Dedifferentiated amniotic fluid mesenchymal stem cell (primary cell): ENCODE data around the gene TMEM132E.

Experiments
- DNase-seq: peaks from one replicate; pipeline ENCODE4 v3.0.0-alpha.2; 2016; ENCODE audit errors: extremely low spot score

TMEM132E gene

DNA sequence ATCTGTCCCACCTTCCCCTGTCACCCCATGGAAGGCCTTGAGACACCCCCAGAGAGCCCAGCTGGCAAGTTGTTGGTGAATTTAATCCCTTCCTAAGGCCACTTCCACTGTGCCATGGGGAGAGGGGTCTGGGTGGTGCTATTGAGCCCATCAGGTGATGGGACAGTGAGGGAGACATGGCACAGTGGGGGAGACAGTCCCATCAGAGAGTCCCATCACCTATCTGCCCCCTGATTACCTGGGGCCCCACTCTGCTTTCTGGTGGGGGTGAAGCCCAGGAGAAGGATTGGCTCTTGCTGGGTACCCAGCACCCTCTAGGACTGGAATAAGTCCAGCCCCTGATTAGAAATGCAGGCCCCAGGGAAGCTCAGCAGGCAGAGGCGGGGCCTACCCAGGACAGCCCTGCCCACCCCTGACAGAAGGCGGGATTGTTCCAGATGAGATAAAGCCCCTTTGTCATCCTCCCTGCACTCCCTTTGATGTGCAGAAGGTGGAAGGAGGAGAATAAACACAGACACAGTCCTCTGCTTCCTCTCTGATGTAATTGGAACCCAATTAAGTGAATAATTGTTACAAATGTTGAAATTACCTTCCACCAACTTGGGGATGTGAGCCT is 18.9 kb downstream of the TMEM132E start:
- DNase-seq, result no peak

DNA sequence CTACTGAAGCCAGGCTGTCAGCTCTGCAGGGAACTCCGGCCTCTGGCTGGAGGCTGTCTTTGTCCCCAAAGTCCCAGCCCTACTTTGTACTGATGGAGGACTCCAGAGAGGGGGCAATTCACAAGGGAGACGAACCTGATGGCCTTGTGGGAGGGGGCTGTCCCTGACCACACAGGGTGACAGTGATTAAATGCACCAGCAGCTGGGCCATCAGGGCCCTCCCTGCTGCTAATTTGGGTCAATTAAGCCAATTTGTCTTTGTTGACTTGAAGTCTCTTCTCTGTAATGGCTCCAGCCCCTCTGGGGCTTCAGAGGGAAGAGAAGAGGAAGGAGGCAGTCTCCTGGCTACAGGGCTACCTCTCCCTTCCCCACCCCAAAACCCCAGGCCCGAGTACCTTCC is 22.0 kb downstream of the TMEM132E start:
- DNase-seq, result no peak

DNA sequence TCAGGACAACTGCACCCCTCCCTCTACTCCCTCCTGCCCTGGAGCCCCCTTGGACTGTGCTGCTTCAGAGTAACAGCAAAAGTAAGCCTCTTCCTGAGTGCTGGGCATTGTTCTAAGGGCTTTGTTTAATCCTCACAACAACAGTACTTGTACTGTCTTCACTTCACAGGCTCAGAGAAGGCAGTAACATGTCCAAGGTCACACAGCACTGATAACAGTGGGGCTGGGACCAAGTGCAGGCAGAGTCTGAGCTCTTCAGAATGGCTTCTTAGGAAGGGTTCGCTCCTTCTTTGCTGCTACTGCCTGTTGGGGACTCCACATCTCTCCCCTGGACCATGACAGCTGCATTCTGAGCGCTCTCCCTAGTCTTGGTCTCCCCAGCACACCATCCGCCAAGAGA is 24.6 kb downstream of the TMEM132E start:
- no peak for DNase-seq

- no peak for DNase-seq
Observed at GRCh38 chr17:34606763-34607162, 27.4 kb downstream of the TMEM132E start.

- no peak for DNase-seq
Observed at GRCh38 chr17:34607917-34608316, 28.5 kb downstream of the TMEM132E start.

GRCh38 chr17:34609210-34609609 is 29.8 kb downstream of the TMEM132E start:
- no peak for DNase-seq

DNA sequence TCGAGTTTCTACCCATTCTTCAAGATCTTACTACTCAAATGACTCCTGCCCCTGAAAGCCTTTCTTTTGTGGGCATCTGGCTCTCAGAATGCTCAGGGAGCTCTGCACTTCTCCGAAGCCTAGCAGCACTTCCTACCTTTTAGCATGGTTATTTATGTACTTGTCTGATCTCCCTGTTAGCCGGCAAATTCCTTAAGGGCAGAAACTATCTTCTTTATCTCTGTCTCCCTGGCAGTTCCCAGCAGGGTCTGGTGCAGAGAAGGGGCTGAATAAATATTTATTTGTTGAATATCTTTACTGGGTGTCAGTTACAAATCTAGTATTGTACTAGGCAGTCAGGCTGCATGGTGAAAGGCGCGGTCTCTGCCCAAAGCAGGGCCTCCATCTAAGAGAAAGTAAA is 30.7 kb downstream of the TMEM132E start:
- no peak for DNase-seq

DNA sequence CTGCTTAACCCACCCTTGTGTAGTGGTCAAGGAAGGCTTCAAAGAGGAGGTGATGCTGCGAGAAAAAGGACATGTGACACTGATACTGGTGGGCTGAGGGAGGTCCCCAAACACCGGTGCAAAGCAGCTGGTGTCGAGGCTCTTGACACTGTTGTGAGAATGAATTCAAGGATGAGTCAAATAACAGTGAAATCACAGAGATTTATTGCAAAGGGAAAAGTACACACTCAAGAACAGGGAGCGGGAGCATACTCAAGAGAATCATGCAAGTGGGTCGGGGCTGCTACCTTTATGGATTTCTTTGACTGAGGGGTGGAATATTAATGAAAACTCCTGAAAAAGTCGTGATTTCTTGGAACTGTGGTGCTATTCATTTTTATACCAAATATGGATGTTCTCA is 31.1 kb downstream of the TMEM132E start:
- no peak for DNase-seq

DNA sequence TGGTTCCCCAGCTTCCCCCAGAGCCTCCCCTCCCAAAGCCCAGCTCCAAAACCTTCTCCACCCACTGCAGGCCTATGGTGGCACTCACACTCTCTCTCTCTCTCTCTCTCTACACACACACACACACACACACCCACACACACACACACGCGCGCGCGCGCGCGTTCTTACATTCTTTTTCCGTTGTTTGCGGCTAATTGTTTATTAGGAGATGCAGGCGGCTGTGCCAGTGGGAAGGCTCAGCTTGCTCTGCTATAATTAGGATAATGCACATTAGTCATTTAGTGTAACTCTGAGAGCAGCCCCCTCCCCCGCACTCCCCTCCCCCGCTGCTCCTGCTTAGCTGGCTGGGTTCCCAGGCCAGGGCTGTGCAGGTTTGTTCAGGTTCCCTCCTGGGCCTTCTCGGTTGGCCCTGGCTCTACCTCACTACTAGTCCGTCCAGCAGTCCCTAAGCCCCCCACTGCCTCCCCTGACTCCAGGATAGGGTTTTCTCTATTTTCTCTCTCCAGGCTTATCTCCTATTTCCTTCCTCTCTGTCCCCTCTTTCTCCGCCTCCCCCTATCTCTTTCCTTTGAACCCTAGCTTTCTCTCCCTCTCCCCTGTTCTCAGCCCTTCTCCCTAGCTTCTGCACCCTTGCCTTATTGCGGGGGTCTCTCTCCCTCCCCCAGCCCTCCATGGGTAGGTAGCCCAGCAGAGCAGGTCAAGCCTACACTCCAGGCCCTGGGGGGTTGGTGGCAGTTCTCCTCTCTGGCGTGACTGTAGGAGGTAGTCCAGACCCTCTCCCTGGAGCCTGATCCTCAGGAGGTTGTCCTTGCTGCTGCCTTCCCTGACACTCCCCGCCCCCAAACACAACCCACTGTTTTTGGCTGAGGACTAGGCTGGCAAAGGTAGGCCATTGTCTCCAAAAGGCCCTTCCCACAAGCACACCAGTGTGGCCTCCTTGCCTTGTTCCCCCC is 34.0 kb downstream of the TMEM132E start:
- DNase-seq, result no peak

DNA sequence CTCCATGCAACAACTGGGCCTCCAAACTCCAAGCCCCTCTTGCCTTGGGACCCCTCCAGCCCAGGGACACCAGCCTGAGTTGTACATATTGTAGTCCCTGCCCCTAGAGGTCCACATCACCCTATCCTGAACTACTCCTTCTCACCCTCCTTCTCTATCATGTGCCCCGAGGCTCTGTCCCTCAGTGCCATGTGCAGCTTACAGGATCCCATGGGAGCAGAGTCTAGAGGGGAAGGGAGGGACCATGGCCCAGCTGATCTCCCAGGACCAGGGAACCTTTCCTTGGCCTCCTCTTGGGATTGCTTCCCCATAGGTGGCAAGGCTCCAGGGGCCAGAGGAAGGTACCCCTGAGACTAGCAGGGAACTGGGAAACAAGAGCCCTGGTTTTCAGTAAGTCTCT is 35.3 kb downstream of the TMEM132E start:
- no peak for DNase-seq

DNA sequence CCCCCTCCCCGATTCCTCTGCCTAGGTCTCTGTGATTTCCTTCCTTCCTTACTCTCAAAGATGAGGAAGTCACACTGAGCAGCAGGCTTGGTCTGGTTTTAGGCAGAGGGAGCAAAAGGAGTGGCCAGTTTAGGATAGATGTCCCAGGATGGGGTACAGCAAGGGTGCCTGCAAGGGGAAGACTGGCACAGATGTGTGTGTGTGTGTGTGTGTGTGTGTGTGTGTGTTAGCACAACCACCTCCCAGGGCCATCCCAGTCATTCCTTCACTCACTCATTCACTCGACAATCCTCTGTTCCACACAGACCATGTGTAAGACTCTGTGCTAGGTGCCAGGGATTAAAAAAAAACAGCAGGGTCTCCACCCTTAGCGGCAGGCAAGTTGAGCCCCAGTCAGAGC is 35.9 kb downstream of the TMEM132E start:
- DNase-seq, result no peak

- DNase-seq, result no peak
Observed at GRCh38 chr17:34616148-34616547, 36.8 kb downstream of the TMEM132E start.

- DNase-seq, result no peak
Observed at GRCh38 chr17:34617398-34617797, 38.0 kb downstream of the TMEM132E start.

- DNase-seq, result no peak
Observed at GRCh38 chr17:34619687-34620217, 40.4 kb downstream of the TMEM132E start.

DNA sequence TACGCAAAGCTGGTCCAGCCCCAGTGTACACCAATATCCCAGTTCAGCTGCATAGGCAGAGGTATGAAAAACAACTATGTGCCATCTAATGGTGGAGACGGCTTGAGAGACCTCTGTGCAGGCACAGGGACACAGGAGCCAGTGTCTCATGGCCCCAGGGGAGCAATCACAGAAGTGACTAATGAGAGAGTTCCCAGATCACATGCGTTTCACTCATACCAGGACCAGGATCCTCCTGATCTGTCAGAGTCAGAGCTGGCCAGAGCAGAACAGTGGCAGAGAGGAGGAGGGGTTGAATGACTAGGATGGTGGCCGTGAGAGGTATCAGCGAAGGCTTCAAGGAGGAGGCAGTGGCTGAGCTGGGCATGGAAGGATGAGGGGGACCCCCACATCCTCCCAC is 41.1 kb downstream of the TMEM132E start:
- no peak for DNase-seq

- DNase-seq, result no peak
Observed at GRCh38 chr17:34622862-34623623, 43.7 kb downstream of the TMEM132E start.

GRCh38 chr17:34623856-34624766 is 44.7 kb downstream of the TMEM132E start:
- no peak for DNase-seq

GRCh38 chr17:34624767-34625383 is 45.5 kb downstream of the TMEM132E start:
- DNase-seq, result no peak

DNA sequence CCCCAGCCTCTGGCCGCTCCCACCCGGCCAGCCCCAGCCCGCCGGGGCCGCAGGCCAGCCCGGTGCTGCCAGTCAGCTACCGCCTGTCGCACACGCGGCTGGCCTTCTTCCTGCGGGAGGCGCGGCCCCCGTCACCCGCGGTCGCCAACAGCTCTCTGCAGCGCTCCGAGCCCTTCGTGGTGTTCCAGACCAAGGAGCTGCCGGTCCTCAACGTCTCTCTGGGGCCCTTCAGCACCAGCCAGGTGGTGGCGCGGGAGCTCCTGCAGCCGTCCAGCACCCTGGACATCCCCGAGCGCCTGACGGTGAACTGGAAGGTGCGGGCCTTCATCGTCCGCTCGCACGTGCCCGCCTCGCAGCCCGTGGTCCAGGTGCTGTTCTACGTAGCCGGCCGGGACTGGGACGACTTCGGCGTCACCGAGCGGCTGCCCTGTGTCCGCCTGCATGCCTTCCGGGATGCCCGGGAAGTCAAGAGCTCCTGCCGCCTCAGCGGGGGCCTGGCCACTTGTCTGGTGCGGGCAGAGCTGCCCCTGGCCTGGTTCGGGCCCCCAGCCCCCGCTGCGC is 46.8 kb downstream of the TMEM132E start:
- DNase-seq, result no peak

DNA sequence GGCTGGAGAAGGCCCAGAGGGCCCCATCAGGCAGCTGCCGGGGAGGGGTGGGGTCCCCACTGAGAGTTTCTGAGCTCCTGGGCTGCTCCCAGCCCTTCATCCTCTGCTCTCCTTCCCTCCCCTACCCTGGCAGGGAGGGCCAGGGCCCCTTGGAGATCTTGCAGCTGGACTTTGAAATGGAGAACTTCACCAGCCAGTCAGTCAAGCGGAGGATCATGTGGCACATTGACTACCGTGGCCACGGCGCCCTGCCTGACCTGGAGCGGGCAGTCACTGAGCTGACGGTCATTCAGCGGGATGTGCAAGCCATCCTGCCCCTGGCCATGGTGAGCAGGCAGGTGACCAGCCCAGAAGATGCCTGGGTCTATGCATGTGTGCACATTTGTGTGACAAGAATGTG is 49.5 kb downstream of the TMEM132E start:
- DNase-seq, result no peak
